Stimulated activated CD8-positive, alpha-beta memory T cell treated with anti-CD3 and anti-CD28 coated beads, Interleukin-7, amount 100 ng/mL, for 48 hours (primary cell): ENCODE results near the gene PACC1.

Experiments
- DNase-seq, 2 donors: peaks; one replicate each; pipeline ENCODE4 v3.0.0-alpha.2; 2020; ENCODE audit warnings: low read depth in 1 of 2; ENCODE audit errors: extremely low read depth in 1 of 2

The PACC1 gene

DNA sequence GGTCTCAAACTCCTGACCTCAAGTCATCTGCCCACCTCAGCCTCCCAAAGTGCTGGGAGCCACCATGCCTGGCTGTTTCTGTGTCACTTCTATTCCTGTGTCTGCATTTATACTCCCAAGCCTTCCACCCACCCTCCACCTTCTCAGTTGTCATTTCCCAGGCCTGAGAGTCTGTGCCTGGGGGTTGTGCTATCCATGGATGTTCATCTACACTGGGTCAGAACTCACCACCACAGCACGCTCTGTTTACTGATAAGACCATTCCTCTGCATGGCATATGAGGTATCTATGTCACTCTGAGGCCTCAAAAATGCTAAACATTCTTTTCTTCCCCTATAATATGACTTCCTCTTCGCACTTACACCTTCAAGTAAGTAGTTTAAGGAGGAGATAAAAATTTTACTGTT is 24.1 kb upstream of the PACC1 start:
- no peak for DNase-seq

DNA sequence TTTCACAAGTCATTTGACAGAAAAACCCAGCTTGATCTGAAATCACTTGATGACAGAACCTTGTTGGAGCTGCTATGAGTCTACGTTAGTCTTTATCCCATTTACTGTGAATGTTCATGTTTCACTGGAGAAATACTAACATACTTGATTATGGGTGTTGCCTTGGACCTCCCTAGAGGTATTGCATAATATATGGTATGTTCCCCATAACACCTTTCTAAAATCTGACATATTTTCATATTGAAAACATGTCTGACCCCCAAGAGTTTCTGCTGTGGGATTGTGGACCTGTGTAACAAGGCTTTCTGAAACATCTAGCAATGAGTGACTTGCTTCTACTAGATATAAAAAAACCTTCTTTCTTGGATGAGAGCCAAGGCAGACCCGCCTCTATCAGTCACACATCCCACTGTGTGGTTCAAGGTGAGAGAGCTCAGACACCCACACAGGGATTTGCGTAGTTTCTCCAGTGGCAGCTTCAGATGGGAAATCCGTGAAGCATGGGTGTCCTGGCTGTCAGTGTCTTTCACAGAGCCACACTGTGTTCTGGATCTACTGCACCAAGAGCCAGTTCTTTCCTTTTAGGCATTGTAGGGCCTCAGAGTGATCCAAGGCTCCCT is 22.6 kb upstream of the PACC1 start:
- no peak for DNase-seq

DNA sequence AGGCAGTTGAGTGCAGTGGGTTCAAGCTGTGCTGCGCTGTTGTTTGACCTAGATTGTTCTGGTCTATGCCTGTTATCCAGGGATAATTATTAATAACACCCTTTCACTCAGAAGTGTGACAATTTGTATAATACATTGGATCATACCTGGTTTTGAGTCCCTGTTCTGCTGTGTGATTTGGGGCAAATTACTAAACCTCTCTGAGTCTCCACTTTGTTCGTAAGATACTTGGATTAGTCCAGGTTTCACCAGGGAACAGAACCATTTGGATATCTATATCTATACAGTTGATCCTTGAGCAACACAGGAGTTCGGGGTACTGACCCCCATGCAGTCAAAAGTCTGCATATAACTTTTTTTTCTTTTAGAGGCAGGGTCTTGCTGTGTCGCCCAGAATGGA is 20.3 kb upstream of the PACC1 start:
- no peak for DNase-seq

DNA sequence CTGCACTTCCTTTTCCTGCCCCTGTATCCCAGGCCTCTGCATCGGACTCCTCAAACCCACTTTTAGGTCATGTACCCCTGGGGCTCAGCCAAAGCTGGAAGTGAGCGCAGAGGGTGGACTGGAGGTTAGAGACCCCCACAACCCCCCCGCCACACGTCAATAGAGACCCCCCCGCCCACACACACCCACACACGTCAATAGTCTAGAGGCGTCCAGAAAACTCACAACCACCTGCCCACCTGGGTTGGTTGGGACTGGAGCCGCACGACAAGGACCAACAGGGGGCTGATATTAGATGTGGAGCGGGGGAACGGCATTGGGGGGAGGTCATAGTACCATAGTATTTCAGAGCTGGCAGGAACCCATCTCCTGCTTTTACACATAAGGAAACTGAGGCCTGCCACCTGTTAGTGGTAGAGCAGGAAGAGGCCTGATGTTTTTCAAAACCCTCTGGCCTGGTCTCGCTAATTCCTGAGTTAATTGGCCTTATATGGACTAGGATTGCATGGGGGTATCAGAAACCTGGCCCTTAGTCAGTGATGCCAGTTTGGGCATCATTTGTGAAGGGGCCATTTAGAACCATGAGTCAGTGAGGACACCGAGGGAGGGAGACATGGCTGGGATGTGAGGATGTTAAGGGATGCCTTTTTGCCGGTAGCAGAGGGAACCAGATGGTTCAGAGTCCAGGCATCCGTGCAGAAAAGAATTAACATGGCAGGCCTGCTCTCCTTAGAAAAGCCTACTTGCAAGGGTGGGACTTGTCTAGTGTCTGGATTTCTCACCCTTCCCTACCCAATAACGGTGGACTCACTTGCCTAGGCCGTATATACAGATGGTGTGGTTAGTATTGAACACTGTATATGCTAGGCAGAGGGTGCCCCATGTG is 19.1 kb upstream of the PACC1 start:
- DNase-seq, result no peak

DNA sequence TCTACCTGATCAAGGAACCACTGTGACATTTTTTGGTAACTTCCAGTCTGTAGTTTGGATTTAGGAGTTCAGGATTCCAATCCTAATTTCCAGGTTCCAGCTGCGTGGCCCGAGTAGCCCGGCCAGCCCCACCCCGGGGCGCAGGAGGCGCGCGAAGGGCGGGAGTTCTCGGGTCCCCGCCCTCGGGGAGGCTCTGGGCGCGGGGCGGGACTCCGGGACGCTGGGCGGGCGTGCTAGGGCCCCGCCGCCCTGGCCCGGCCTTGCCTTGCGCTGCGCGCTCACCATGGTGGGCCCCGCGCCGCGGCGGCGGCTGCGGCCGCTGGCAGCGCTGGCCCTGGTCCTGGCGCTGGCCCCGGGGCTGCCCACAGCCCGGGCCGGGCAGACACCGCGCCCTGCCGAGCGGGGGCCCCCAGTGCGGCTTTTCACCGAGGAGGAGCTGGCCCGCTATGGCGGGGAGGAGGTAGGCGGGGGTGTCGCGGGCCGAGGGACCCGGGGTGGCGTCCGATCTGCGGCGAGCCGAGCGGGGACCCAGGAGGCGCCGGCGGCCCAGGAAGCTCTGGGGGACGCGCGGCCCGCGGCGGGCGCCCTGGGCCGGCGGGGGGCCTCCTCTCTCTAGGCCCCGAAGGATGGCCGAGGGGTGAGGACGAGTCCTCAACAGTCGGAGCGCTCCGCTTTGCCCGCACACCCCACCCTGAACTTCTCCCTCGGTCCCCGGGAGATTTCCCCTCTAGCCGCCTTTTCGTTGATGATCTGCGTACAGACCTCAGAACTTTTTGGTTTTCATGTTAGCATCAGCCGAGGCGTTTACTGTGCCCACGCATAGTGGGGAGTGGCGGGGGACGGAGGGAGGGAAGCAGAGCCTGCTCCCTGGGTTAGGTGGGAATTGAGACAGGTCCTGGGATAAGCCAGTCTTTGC is 18.2 kb upstream of the PACC1 start, which contains the start of gene NENF:
NENF (plus strand) TSS at position 260 of the 916 bp plus-strand sequence; CDS start at position 284, 24 bp downstream.
- DNase-seq, result peak; percentile 54 to 69

DNA sequence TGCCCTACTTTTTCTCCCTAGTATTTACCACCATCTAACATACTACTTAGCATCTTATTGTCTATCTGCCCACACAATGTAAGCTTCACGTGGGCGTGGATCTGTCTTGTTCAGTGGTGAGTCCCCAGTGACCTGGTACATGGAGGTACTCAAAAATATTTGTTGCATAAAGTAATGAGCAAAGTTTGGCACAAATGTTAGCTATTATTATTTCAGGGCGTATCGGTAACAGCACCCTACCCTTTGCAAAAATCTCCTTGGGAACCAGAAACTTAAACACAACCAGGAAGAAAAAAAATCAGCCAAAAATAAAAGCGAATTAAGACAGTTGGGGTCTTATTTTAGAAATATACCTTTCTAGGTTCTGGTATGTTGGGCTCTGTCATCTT is 17.6 kb upstream of the PACC1 start:
- DNase-seq, result no peak

DNA sequence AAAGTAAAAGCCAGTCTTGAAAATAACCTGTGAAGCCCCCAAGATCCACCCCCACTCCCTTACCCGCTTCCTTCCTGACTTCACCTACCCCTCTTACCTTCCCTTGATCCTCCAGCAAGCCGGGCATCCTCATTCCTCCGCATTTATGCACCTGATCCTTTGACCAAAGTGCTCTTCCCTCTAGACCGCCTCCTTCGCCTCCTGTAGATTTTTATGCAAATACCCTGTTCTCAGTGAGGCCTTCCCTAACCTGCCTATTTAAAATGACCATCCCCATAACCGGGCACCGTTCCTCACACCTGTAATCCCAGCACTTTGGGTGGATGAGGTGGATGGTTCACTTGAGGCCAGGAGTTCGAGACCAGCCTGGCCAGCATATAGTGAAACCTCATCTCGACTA is 17.0 kb upstream of the PACC1 start:
- DNase-seq, result no peak

DNA sequence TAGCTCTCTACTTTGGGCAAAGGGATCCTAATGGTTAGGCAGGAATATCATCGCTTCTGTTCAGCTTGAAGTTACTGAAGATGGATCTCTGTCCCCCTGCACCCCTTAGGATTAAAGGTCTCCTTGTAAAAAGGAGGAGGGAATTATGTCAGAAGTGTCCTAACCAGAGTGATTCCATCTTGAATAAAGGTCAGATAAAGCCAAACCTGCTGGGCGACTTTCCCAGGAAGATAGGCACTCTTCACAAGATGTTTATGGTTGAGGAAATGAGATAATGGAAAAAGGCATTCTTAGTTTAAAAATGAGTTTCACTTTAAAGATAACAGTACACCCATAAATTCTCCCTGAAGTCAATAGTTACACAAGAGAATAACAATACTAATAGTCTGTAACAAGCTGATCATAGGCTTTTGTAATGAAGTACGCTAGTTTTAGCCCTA is 16.3 kb upstream of the PACC1 start:
- DNase-seq, result no peak

DNA sequence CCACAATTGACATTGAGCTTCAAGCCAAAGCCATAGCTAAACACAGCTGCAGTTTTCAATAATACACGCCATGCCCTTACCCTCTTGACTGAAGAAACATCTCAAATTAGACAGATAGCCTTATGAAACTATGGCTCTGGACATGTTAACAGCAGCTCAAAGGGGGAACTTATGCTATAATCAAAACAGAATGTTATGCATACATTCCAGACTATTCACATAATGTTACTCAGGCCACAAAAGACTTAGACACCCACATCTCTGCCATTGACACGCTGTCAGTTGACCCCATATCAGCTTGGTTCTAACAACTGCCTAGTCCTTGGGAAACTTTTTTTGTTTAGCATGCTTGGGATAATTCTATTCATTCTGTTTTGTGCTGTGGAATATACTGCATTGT is 15.7 kb upstream of the PACC1 start:
- no peak for DNase-seq

DNA sequence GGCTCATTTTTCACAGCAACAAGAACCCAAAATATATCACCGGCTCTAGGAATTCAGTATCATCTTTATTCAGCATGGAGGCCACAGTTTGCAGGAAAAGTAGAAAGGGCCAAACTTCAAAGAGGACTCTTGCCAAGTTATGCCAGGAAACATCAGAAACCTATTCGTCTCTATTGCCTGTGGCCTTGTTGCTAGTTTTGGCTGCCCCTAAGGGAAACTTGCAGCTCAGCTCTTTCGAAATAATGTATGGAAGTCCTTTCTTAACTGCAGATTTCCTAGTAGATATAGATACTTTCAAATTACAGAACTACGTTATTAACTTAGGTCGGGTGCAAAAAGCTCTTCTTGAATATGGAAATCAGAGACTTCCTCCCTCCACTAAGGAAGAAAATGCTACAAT is 13.8 kb upstream of the PACC1 start:
- no peak for DNase-seq

DNA sequence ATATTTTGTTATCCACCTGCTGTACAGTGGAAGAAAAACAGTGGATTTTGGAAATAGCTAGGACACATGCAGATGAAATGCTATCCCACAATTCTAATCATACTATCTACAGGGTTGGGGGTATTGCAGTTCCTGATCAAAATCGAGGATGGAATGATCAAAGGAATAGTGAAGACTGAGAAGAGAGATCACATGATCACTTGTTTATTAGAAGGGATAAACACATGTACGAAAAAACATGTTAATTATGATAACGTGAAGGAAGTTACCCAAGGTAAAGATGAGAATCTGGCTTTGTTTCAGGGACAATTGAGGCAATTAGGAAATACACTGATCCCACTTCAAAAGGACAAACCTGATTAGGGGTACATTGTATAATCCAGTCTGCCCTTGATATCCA is 9.2 kb upstream of the PACC1 start:
- DNase-seq, result no peak

DNA sequence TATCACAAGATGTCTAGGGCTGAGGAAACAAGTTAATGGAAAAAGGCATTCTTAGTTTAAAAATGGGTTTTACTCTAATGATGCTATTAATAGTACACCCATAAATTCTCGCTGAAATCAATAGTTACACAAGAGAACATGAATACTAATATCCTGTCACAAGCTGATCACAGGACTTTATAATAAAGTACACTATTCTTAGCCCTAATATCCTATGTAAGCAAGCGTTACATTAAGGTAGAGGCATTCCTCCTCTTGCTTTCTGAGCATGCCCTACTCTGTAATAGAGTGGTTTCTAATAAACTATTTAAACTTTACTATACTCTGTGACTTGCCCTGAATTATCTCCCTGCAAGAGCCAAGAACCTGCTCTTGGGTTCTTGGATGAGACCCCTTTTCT is 6.5 kb upstream of the PACC1 start:
- DNase-seq, result no peak

DNA sequence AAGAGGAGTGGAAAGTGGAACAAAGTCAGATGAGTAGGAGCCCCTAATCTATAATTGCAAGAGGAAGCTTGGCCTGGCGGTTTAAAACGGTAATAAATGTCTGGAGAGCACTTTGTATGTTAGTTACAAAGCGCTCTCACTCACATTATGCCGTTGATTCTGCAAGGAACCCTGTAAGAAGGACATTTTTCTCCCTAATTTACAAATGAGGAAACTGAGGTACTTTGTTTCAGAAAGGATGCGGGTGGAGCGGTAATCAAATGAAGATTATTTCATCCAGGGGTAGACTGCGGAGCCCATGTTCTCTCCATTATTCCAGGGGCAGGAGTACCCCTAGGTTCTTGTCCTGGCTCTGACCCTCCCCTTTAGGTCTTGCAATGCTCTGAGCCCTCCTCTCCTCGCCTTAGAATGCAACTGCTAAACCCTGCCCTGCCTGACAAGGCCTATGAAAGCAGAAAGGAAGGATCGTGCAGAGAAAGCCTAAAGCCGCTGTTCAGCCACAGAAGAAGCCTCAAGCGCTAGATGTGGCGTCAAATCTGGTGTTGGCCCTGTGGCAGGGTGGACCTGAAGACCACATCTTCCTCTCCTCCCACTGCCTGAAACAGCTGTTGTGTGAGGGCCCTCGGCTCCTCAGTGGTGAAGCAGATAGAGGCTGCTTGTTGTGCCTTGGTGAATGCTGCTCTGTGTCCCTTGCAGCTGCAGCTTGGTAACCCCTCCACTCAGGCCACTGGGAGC is 588 bp upstream of the PACC1 start:
- DNase-seq, result no peak

DNA sequence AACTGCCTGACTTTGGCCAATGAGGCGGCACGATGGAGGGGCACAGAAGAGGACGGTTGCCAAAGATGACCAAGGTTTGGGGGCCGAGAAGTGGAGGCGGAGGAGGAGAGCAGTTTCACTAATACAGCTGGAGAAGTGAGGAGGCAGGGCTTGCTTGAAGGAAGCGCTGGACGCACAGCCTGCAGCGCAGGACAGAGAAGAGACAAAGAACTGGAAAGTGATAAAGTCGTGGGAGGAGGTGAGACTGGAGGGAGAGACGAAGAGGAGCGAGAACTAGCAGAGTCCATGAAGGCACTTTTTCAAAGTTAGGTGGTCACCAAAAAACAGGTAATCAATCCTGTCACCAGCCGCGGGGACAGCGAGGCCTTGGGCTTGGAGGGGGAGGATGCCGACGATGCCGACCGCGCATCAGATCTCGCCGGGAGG is 771 bp downstream of the PACC1 start:
- no peak for DNase-seq

DNA sequence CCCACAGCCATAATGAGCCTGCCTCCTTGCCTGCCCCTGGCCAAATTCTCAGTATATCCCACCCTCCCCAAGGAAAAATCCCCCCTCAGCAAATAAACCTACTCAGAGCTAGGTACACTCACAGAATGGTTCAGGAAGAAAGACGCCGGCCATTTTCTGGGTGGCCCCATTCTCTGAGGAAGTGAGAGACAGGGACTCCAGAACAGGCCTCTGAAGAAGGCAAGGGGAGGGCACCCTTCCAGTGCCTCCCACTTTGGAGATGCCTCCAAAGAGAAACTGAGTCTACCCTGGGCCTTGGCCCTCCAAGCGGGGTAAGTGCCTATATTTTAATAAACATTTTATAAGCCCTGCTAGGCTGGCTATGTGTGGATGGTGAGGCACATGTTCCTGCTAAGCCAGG is 2.3 kb downstream of the PACC1 start:
- no peak for DNase-seq

DNA sequence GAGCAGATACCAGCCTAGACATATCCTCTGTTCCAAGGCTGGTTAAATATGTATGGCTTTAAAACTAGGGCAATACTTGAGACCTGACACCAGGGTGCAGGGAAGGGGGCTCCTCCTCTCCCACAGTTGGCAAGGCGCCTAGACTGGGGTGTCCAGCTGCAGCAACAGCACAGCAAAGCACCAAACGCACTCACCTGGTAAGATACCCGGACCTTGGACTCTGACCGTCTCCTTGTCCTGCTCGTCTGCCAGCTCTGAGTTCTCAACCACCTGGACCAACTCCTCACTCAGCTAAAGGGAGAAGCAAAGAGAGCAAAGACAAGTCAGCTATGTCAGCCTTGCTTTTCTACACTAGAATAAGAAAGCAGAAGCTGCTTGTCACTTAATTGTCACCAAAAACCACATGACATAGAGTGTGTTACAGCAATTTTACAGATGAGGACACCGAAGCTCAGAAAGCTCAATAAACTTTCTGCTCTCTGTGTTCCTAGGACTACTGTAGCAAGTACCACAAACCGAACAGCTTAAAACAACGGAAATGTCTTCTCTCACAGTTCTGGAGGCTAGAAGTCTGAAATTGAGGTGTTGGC is 4.4 kb downstream of the PACC1 start:
- no peak for DNase-seq

DNA sequence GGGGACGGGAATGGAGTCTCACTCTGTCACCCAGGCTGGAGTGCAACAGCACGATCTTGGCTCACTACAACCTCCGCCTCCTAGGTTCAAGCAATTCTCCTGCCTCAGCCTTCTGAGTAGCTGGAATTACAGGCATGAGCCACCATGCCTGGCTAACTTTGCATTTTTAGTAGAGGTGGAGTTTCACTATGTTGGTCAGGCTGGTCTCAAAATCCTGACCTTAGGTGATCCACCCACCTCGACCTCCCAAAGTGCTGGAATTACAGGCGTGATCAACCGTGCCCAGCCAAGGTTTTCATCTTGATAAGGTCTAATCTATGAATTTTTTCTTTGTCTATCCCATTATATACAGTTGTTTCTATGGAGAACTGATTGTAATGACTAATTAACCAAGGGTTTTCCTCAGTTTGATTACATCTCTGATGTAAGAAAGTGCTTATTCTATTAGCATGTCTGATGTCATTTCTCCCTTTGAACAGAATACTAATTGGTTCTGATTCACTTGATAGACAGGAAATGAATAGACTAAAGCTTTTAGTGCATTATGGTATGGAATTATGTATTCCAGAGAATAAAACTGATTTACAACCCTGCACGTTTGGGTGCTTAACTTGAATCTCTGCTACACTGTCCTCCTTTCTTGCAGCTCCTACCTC is 11.9 kb downstream of the PACC1 start:
- no peak for DNase-seq

DNA sequence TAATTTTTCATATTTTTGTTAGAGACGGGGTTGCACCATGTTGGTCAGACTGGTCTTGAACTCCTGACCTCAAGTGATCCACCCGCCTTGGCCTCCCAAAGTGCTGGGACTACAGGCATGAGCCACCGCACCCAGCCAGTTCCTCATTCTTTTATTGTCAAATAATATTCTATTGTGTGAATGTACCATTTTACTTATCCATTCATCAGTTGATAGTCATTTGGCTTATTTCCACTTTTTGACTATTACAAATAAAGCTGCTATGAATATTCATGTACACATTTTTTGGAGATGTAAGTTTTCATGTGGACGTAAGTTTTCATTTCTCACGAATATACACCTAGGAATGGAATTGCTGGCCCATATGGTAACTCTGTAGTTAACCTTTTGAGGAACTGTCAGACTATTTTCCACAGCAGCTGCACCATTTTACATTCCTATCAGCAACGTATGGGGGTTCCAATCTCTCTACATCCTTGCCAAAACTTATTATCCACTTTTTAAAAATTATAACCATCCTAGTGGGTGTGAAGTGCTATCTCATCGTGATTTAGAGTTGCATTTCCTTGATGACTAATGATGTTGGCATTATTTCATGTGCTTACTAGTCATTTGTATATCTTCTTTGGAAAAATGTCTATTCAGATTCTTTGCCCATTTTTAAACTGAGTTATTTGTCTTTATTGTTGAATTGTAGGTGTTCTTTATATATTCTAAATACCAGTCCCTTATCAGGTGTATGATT is 12.7 kb downstream of the PACC1 start:
- DNase-seq, result no peak

DNA sequence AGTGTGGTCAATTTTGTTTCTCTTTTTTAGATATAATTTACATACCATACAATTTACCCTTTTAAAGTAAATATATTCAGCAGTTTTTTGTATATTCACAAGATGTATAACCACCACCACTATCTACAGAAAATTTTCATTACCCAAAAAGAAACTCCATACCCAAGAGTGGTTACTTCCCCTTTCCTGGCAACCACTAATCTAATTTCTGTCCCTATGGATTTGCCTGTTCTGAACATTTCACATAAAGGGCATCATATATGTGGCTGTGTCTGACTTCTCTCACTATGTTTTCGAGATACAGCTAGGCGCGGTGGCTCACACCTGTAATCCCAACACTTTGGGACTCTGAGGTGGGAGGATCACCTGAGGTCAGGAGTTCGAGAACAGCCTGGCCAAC is 13.6 kb downstream of the PACC1 start:
- no peak for DNase-seq
